LHCN-M2 (cell line): ENCODE data around the gene FAM107B. TPM values are rescaled to one million over a fixed set of nuclear protein-coding genes. Genes with fewer than 3 reads are reported as not detected.
"Not testable (repeated sequence)": the region's sequence is repeated elsewhere in the genome, so short reads cannot be mapped to it uniquely, and the experiment has no call there.

Experiments
- DNase-seq: peaks from one replicate; pipeline ENCODE4 v3.0.0-alpha.2; 2012; ENCODE audit warnings: low read depth
- total RNA-seq: library from RNA; depleted of rRNA; stranded (reverse); fragments of >200 nt; gene quantifications from 2 replicates; pipeline ENCODE4 v1.2.3, GENCODE V29; 2014

FAM107B gene
- total RNA-seq, 1 experiment from 2014 or later: 8.6 TPM

- no peak for DNase-seq
Observed at GRCh38 chr10:14603534-14604102, 171.1 kb downstream of the FAM107B start.

- DNase-seq: no peak
Observed at GRCh38 chr10:14602807-14603533, 171.7 kb downstream of the FAM107B start.

- no peak for DNase-seq
Observed at GRCh38 chr10:14601872-14602725, 172.6 kb downstream of the FAM107B start.

DNA sequence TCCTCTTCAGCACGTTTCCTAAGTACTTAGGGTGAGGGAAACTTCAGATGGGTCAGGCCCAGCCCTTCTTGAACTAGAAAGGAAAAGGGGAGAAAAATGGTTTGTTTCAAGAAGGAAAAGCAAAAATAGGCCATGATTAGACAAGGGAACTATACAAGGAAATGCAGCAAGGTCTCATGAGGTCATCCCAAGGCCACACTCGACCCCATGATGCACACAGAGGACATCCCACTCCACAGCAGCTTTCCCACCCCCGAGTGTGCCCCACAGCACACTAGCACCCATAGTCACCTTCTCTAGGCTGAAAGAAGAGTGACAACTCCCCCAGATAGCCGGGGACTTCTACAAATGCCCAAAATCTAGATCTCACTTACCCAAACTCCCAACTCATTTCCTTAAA lies 173.4 kb downstream of the FAM107B start:
- DNase-seq: no peak

DNA sequence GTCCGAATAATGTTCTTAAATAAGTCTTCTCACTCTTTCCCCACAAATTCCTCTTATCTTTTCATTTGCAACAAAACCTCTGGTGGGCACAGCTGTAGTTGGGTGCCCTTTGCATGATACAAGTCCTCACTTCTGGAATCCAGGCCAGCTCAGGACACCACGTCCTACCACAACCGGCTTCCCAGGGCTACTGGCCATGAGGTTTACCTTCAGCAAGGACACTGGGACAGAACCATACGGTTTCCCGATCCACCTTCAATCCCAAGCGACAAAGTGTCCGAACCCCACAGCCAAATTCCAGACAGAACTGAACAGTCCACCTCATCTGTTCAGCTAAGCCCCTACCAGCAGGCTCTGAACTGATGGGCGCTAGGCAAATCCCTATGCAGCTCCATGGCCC lies 174.6 kb downstream of the FAM107B start:
- DNase-seq: no peak

DNA sequence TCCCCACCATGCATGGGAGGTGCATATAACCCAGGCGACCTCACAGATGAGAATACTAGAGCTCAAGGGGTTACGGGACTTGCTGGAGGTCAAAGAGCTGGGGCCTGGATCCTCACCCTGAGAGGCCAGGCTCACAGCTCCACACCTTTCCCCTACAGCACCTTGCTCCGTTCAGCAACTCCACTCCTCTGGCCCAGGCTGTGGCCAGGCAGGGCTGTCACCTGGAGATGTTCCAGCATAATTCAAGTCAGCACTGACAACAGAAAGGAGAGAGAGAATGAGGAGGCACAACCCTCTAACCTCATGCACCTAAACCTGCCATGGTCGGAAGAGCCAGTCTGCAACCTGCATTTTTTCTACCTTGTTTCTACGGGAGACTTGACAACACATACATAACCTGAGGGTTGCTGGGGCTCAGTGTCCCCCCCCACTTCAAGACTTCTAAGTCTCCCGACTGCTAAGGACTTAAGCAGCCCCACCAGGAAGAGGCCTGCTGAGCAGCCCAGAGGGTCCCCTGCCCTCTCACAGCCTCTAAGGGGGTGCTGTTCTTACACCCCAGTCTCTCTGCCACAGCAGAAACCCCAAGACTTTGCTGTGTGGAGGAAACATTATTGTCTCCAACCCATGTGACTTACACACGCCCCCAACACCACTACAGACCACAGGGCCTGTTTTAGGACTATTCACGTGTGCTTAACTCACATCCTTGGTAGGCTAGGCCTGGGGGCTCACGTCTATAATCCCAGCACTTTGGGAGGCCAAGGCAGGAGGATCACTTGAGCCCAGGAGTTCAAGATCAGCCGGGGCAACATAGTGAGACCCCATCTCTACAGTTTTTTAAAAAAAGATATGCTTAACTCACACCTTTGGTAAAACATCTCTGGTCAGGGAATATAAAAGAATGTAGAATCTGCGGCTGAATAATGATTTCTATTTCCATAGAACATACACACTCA lies 175.6 kb downstream of the FAM107B start:
- no peak for DNase-seq

GRCh38 chr10:14595526-14596182 lies 179.0 kb downstream of the FAM107B start:
- no peak for DNase-seq

DNA sequence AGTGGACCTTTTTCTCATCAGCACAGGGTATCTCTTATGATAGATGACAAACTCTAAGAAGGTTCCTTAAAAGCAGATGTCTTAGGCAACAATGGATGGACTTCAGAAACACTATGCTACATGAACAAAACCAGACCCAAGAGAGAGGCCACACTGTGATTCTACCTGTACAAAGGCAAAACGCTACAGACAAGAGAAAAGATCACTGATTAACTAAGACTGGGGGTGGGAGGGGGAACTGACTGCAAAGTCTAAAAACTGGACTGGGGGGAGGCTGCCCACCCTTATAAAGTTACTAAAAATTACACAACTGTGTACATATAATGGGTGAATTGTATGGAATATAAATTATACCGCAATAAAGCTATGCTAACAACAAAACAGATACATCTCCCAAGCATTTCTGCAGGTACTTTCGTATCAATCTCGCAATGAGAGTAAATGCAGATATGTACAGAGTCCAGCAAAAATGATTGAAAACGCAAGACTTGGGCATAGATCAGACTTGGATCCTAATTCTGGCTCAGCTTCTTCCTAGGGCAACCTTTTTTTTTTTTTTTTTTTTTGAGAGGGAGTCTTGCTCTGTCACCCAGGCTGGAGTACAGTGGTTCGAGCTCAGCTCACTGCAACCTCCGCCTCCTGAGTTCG lies 179.7 kb downstream of the FAM107B start:
- DNase-seq: no peak

DNA sequence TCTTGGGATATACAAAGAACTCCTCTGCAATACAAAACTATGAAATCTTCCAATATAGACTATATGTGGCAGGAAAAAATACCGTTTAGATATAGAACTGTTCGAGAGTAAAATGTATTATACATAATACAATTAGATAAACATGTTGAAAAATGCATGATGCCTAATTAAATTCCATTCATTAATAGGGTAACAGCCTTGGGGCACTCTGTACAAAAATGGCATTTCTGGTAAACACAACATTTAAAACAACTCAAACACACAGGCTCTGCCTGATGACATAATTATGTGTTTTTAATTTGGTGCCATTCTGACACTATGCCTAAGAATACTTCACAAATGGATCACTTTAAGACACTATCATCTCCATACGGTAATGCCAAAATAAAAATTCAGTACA lies 180.9 kb downstream of the FAM107B start:
- DNase-seq: no peak

- no peak for DNase-seq
Observed at GRCh38 chr10:14592566-14592965, 182.1 kb downstream of the FAM107B start.

DNA sequence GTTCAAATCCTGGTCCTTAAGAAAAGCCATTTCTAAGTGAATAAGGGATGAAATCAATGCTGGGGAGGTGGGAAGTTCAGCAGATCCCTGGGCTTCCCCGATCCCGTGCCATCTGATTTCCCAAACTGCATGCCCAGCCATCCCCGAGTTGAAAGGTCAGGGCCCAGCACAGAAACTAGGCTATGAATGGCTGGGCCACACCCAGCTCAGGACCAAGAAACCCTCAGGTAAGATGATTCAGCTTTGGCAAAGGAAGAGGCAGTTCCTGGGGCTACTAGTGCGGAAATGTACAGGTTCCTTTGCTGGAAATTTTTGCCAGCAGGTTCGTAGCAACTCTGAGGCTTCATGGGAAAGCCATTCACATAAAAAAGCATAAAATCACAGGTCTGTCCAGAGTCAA lies 182.7 kb downstream of the FAM107B start:
- no peak for DNase-seq

DNA sequence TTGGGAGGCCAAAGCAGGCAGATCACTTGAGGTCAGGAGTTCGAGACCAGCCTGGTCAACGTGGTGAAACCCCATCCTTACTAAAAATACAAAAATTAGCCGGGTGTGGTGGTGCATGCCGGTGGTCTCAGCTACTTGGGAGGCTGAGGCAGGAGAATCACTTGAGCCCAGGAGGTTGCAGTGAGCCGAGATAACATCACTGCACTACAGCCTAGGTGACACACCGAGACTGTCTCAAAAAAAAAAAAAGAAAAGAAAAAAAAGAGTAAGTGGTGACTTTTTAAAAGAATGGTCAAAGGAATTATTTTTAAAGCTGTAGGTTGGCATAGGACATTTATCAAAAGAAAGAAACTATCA lies 185.8 kb downstream of the FAM107B start:
- not testable (repeated sequence) for DNase-seq

DNA sequence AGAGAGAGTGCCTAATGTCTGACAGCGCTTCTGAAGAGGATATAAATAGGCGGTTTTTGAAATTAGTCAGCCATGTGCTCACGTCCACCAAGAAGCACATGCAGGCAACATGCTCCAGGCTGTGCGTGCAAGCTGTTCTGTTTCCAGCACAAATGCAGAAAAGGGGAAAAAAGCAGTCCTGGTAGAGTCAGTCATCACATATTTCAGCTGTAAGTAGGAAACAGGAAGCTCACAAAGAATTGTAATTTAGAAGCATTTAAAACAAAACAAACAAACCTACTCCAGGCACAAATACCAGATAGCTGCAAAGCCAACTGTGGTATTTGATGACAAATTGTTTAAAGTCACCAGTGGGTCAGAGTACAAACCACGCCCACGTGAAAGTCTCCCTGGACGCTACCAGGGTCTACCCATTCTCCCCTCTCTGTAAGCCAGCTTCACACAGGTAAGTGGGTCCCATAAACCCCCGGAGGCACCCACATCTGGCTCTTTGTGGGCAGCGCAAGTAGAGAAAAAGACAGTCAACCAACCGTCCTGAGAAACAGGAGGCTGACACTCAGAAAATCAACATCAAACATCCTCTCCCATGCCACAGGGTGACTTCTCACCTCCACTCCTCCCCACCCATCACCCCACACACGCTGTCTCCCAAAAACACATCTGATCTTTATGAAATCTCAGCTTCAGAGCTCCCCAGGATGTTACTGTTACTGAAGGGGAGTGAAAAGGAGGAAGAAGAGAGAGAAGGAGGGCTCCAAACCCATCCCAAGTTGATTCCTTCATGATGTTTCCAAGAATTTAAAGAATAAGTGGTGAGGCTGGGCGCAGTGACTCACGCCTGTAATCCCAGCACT lies 186.4 kb downstream of the FAM107B start:
- peak; percentile 93 for DNase-seq

- no peak for DNase-seq
Observed at GRCh38 chr10:14587540-14588083, 187.1 kb downstream of the FAM107B start.

GRCh38 chr10:14586901-14587300 lies 187.8 kb downstream of the FAM107B start:
- DNase-seq: no peak

GRCh38 chr10:14585287-14586193 lies 189.2 kb downstream of the FAM107B start:
- no peak for DNase-seq

GRCh38 chr10:14584661-14585060 lies 190.0 kb downstream of the FAM107B start:
- DNase-seq: no peak

DNA sequence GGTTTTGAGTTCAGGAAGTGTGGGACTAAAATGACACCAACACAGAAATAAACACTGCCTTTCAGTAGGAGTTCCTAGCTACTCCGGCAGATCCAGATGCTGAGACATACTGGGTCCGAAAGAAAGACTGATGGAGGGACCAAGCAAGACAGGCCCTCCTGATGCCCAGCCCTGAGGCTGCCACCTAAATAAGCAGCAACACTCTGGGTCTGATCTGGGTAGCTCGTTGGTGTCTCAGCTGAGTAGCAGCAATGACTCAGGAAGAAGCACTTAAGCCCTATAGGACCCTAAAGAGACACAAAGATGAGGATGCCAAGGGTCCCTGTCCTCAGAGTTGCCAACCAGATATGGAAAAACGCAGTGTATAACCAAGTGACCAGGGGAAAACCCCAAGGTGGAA lies 190.7 kb downstream of the FAM107B start:
- DNase-seq: no peak
